Activated CD4-positive, alpha-beta T cell treated with anti-CD3 and anti-CD28 coated beads, Interleukin-2, amount 50 U/mL, for 1 hour (primary cell): ENCODE measurements around the gene KCP.
A peak's percentile ranks its signal among the peaks of the same experiment; 100 is the strongest.

Source experiments
- DNase-seq: peaks from one replicate; pipeline ENCODE4 v3.0.0-alpha.2; 2020

Gene KCP

DNA sequence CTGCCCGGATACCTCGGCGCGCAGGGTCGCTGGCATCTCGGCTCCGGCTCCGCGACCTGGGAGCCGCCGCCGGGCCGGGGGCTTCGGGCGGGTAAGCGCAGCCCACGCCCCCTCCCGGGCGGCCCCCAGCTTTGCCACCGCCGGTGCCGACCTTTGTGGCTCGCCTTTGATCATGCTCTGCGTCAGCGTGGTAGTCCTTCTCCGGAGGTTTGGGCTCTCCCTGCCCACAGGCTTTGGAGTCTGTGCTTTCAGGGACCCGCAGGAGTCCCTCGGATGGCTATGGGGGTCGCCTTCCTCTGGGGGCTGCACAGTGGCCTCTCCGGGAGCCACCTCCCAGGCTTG, 40.6 kb downstream of the KCP start:
- DNase-seq: no peak

DNA sequence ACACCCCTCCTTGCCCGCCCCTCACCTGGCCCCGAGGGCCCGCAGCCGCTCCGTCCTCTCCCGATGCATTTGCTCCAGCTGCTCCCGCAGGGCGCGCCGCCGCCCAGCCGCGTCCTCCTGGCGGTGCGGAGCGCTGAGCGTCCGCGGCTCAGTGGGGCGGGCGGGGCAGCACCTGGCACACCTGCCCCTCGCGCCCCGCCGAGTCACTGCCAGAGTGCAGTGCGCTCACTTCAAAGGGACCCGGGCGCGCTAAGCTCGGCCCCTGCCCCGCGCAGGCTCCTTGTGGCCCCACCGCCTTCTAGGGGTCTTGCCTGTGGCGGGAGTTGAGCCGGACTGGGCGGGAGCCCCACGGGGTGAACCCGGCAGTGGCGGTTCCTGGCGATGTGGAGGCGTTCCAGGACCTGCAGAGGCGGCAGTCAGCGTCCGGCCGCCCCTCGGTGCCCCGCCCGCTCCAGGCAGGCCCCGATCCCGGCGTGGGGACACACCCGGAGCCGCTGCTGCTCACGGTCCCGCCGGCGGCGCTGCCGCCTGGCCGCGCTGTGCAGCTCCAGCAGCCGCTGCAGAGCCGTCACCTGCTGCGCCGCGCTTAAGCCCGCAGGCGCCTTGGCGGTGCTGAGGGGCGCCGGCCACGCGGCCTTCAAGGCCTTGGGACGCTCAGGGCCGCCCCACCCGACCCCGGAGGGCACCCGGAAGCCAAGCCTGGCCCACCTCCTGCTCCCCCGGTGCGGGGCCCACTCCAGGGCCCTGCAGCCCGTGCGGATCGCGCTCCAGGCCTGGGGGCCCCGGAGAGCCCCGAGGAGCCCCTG, 41.2 kb downstream of the KCP start:
- peak; percentile 39 for DNase-seq

DNA sequence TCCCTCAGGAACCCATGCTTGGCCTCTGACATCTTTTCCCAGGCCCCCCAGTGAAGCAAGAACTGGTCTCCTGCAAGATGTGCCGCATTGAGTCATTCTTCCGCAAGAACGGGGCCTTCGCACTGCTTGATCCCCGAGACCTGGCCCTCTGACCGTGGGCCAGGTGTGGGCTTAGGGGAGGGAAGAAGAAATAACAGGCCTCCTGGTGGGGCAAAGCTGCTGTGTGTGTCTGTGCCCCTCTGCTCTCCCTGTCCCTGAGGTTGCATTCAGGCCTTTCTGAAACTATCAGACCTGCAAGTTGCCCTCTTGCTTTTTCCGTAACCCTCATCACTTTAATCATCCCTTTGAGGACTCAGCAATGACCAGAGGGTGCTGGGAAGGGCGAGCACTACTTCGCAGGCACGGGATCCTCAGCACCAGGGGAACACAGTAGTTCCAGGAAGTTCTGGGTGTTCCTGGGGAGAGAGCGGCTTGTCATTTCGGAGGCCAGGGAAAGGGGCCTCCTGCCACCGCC, 41.8 kb downstream of the KCP start:
- no peak for DNase-seq

DNA sequence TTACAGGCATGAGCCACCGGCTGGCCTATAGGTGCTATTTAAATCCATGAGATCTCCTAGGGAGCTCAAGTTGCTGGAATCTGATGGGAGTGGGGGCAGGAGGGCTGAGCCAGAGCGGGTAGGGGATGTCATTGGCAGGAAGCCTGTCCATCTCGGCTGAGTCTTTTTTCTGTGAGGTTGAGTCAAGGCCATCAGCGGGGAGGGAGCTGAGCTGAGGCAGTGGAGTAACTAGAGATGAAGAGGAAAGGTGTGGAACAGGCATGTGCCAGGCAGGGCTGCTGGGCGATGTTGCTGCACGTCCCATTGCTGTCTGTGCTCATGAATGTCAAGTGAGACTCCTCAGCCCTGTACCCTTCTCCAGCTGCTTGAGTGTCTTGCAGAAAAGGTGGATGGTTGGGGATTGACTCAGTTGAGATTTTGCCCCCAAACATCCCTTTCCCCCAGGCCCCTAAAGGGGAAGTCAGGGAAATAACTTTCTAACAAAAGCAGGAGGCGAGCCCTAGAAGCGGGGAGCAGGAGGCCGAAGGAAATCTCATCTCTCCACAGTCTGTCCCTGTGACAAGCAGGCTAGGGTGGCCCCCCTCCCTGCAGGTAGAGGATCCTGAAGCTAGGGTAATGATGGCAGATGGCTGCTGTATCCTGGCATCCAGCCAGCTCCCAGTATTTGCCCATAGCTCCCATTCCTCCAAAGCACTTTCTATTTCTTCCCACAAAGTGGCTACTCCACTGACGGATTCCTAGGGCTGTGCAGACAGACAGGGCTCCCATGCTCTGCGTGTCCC, 42.5 kb downstream of the KCP start:
- DNase-seq: no peak

DNA sequence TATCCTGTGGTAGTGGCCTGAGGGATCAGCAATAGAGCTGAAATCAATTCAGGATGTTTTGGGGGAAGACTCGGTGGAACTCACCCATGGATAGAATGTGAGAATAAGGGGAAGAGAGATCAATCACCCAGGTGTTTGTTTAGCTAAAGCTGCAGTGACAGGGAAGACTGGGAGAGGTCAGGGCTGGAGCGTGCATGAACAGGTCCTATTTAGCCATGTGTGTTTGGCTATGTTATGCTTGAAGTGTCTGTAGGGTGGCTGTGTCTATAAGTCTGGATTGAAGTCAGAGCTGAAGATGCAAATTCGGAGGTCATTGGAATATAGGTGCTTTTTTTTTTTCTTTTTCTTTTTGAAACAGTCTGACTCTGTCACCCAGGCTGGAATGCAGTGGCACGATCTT, 43.3 kb downstream of the KCP start:
- no peak for DNase-seq

DNA sequence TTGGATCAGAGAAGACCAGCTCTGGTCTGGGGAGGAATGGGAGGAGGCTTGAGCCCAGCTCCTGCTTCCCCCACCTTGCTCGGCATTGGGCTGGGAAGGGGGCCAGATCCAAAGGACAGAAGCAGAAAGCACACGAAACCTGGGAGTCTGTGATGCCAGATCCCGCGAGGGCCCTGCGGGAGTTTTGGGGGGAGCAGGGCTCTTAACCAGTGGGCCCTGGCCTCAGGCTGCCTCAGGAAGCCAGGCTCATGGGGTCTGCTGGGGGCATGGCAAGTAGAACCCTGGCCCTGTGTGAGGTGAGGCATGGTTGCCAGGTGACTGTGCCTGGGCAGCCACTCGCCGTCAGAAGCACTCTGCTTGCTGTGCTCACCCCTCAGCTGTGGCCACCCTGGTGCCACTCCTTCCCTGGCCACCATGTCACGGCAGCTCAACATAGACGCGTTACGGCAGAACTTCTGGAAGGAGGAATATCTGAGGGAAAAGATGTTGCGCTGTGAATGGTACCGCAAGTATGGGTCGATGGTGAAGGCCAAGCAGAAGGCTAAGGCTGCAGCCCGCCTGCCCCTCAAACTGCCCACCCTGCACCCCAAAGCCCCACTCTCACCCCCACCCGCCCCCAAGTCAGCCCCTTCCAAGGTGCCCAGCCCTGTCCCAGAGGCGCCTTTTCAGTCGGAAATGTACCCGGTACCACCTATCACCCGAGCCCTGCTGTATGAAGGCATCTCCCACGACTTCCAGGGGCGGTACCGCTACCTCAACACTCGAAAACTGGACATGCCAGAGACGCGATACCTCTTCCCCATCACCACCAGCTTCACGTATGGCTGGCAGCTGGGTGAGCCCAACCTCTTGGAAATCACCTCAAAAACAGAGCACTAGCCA, 44.3 kb downstream of the KCP start:
- DNase-seq: no peak

DNA sequence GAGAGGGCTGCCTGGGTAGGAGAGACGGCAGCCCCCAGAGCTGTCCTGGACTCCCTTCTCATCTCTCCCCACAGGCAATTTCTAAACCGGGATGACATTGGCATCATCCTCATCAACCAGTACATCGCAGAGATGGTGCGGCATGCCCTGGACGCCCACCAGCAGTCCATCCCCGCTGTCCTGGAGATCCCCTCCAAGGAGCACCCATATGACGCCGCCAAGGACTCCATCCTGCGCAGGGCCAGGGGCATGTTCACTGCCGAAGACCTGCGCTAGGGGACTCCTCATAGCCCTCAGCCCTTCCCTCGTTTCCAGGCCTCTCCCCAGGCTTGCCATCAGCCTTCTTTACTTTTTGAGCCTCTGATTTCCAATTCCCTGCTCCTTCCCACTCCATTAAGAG, 45.2 kb downstream of the KCP start:
- no peak for DNase-seq

DNA sequence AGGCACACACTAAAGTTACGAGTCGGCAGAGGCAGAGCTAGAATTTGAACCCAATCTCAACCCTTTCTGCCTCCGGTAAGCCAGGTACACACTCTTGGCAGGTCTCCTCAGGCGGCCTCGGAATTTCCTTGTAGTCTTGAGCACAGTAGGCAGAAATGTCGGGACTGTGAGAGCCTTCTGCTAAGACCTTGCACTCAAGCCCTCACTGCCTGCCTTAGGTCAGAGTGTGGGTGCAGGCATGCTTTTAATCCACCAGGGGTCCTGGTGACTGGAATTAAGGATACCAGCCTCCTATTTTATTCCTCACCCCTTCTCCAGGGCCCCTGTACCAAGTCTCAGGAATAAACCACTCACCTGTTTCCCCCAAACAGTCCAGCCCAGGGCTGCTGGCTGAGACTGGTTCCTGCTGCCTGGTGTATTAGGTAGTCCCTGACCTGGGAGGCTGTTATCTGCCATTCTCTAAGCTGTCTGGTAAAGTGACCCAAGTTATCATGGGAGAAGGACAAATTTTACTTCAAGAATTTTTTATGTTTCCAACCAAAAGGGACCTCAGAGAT, 47.0 kb downstream of the KCP start:
- DNase-seq: peak; percentile 37

DNA sequence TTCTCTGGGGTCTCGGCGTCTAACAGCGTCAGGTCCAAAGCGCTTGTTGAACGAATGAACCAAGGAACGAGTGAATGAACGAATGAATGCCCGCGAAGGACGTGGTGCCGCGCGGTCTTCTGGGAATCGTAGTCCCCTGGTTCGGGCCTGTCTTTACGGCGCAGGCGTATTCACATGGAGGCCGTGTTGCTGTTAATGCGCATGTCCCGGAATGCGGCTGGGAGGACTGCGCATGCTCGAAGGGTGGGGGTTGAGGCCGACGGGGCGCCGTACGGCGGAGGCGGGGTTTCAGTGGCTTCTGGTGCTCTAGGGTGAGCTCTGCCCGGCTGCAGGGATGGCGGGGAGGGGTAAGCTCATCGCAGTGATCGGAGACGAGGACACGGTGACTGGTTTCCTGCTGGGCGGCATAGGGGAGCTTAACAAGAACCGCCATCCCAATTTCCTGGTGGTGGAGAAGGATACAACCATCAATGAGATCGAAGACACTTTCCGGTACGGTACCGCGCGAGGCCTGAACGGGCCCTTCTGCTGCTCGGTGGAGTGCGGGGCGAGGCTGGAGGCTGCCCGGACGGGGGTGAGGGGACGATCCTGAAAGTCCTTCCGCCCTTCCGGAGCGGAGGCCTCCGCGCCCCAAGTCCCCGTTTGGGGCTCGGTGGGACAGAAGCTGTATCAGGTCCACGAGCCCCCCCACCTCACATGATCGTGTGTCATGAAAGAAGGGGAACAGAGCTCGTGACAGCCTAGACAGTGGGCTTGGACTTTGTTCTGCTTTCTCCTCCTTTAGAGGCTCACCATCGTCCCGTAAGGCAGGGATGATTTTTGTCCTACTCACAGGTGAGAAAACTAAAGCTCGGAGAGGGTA, 47.7 kb downstream of the KCP start, which contains the start of gene ATP6V1F:
ATP6V1F (plus strand) TSS at position 286 of the 862 bp plus-strand sequence; CDS start at position 335, 49 bp downstream.
- peak; percentile 99 for DNase-seq

DNA sequence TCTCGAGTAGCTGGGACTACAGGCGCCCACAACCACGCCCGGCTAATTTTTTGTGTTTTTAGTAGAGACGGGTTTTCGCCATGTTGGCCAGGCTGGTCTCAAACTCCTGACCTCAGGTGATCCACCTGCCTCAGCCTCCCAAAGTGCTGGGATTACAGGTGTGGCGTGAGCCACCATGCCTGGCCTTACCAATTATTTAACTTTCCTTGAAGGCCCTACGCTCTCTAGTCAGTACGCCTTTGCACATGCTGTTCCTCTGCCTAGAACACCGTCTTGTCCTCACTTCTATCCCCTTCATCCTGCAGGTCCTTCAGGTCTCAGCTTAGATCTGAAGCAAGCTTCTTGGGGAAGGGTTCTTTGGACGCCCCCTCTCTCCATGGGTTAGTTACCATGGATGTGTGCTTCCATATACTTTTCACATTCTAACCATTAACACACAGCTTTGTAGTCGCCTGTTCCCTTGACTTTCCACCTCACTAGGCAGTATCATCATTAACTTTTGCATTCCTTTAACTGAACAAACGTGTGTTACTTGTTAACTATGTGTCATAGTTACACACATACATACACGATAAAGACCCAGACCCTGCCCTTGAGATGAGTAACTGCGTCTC, 48.4 kb downstream of the KCP start:
- DNase-seq: no peak

DNA sequence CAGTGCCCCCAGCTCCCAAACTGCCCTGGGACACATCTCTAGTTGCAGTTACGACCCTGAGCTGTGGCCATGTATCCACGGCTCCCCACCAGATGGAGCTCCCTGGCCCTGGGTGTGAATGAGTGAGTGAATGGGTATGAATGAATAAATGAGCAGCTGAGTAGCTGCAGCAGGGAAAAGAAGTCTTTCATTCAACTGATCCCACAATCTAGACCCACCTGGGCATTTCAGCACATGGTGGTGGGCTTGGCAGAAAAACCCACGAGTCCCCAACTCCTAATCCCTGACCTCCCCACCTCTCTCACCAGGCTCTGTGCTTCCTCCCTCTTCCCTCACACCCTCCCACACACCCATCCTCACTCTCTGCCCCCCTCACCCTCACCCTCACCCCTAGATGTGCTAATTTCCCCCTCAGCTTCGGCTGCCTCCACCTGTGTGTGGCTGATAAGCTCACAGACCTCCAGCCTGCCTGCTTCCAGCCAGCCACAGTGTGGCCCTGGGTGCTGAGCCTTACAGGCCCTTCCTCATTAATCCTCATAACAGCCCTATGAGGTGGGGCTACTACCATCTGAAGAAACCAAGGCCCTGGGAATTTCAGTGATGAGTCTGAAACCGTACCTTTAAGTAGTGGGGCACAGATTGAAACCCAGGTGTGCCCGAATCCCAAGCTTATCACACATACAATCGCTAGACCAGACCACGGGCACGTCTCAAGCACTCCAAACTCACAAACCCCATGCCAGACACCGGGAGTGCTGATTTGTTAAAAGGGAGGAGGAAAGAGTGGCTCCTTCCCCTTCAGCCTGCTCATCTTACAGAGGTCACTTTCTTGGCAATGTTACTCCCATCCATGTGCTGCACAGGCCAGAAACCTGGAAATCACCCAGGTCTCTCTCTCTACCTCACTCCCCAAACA, 50.1 kb downstream of the KCP start:
- DNase-seq: no peak

DNA sequence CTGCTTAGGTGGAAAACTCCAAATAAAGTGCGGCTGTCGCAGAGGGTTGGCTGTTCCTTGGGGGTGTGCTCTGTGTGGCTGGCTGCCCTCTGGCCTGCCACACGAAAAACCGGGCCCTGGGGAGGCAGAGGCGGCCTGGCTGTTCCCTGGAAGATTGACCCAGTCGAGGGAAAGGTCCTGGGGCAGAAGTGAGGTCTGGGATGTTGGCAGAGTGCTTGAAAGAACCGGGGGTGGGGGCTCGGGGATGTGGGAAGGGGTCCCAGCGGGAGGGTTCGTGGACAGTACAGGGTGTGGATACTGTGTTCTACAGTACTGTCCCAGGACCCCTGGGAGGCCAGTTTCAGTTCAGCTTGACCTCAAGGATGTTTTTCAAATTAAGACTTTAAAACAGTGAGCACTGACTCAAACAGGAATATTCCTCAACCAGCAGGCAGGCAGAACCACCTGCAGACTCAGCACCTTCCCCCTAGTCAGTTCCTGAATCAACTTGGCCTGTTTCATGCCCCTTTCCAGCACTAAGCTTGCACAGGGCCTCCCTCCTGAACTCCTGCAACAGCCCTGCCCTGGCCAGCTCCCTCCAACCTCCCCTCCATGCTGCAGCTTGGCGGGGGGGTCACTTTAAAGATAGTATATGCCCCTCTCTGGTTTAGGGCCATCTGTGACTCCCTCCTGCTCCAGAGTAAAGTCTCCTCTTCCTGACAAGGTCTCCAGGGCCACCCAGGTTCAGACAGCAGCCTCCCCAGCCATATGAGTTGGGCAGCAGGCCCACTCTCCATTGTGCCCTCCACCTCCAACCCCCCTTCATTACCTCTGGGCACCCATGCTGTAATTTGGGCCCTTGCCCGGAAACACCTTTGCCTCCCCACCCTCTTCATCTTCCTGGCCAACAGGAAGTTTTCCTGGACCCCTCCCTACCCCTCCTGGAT, 51.0 kb downstream of the KCP start:
- no peak for DNase-seq

DNA sequence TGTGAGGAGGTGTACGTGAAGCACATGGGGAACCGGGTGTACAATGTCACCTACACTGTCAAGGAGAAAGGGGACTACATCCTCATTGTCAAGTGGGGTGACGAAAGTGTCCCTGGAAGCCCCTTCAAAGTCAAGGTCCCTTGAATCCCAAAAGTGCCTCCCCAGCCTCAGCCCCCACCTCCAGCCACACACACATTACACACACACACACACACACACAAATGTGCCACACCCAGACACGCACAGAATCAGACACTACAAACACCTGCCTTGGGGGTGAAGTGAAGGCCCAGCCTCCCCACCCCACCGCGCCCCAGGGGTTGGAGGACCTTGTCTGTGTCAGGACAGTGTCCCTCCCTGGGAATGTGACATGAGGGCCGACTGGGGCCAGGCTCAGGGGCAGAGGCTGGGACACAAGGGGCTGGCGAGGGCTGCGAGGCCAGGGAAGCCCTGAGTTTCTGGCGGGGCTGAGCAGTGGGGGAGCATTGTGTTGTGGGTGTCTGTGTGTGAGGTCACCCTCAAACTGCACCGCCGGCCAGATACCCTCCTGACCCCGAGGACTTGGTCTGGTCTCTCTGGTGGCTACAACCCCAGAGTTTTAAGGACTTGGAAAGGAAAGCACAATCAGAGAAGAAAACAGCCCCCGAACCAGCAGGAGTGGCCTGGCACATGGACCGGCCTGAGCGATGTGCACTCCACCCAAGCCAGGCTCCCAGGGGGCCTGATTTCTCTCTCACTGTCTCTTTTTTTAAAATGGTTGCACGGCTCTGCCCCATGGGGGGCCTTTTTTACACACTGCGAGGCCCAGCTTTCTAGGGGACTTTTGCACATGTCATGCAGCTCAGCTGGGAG, 51.9 kb downstream of the KCP start:
- no peak for DNase-seq

DNA sequence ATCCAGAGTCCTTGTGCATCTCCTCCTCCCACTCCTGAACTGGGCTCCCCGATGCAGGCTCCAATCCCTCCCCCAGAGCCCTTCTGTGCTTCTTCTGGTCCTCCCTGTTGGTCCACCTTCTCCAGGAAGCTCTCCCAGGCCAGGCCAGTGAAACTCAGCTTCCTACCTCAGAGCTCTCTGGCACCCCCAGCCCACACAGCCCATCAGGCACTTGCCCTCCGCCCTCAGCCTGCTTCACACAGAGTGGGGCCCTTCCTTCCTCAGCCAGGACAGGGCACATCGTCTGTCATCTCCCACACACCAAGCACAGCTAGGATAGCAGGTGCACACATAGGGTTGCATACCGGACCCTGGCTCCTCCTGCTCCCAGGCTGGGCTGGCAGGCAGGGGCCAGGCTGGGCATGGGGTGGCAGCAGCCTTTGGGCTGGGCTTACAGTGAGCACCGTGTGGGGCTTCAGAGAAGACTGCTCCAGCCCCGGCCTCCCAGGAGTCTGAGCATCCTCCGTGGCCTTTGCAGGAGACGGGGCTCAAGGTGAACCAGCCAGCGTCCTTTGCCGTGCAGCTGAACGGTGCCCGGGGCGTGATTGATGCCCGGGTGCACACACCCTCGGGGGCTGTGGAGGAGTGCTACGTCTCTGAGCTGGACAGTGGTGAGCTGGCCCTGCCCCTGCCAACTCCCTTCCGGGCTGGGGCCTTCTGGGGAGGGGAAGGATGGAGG, 54.3 kb downstream of the KCP start:
- no peak for DNase-seq

DNA sequence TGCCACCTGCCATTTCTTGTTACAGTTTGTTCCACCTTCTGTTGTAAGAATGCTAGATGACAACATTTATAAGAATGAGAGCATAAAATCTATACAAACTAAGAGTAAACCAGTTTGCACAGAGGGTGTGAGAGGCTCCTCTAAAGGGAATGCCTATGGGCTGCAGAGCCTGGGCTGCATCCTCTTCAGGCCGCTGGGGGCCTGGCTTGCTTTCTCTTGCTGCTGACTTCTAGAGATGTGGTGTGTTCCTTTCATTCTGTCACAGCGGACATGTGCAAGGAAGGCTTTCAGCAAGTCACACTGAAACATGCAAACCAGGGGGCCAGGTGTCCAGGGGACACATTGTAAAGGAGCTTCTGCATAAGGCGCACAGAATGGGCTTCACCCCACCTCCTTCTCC, 55.0 kb downstream of the KCP start:
- DNase-seq: no peak

DNA sequence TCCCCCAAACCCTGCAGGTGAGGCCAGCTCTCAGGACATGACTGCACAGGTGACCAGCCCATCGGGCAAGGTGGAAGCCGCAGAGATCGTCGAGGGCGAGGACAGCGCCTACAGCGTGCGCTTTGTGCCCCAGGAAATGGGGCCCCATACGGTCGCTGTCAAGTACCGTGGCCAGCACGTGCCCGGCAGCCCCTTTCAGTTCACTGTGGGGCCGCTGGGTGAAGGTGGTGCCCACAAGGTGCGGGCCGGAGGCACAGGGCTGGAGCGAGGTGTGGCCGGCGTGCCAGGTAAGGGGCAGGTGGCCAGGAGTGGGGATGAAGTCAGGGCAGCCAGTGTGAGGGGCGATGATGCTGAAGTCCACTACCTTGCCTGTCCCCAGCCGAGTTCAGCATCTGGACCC, 56.1 kb downstream of the KCP start:
- DNase-seq: no peak

DNA sequence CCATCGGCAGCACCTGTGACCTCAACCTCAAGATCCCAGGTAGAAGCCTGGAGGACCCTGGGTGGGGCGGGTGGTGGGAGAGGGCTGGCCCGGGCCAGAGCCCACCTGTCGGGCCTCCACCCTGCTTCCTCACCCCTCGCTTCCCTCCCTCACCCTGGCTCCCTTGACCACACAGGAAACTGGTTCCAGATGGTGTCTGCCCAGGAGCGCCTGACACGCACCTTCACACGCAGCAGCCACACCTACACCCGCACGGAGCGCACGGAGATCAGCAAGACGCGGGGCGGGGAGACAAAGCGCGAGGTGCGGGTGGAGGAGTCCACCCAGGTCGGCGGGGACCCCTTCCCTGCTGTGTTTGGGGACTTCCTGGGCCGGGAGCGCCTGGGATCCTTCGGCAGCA, 56.7 kb downstream of the KCP start:
- no peak for DNase-seq
